DMS 273 (cell line): Measurements from ENCODE around the gene DAP3.

ENCODE experiments used
- DNase-seq: peaks from one replicate; lab custom pipeline; 2025; ENCODE audit not compliant: unreplicated experiment; lab: John Stamatoyannopoulos, UW

DAP3 gene

DNA sequence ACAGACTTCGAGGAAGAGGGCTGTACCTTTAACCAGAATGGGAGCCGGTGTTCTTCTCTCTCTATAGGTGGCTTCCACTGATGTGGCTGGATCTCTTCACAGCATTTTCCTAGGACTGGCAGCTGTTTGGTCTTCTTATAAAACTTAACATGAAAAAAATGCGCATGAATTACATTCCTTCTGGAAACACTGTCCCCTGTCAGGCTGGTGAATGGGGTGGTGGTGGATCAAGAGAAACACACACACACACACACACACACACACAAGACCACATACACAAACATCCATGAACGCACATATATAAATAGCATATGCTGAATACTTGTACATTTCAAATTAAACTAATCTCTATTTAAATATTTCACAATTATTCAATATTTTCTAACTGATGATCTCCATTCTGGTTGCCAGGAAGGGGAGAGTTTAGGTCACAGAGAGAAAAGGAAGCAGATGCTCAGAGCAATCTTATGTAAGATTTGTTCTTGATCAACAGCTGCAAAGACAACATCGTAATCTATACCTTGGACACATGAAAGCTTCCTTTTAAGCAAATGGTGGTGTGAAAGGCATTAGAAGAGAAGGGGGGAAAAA, 78.6 kb downstream of the DAP3 start:
- DNase-seq: peak; percentile 22

DNA sequence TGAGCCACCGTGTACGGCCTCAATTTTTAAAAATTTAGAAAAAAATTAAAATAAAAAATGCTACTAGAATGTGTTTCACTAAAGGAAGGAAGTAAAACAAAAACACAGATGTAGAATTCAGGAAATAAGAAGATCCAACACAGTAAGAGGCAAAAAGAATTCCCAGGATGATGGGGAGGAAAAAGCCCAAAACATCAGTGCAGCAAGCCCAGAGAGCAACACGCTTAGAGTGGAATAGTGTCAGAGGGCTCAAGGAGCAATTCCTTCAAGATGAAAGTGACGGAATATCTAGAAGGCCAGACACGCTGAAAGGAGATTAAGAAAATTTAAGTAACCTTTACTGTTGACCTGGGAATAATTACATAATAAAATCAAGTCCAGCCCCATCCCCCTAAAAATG, 80.4 kb downstream of the DAP3 start:
- DNase-seq: no peak

DNA sequence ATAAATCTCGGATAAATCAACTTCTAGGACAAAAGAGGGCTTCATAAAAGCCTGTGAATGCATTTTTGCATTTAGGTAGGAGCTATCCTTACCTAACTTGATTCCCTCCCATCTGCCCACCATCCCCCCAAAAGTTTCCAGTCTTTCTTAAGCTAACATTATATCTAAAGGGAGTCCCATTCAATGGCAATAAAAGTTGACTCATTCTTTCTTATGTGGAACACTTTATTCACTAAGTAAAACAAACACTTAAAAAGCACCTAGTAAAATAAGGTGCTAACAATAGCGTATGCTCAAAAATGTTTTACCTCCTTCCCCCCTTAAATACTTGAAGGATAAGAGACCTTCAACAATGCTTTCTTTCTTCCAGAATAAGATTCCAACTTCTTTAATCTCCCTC, 84.3 kb downstream of the DAP3 start:
- no peak for DNase-seq

DNA sequence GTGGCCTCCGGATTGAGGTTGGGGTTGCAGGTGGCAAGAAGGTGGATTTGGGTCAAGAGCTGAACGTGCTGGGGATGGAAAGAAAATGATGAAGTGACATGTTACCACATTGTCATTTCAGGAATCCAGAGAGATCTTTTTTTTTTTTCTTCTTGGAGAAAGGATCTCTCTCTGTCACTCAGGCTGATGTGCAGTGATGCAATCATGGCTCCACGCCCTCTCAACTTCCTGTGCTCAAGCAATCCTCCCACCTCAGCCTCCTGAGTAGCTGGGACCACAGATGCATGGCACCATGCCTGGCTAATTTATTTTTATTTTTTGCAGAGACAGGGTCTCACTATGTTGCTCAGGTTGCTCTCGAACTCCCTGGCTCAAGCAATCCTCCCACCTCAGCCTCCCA, 87.5 kb downstream of the DAP3 start:
- no peak for DNase-seq

DNA sequence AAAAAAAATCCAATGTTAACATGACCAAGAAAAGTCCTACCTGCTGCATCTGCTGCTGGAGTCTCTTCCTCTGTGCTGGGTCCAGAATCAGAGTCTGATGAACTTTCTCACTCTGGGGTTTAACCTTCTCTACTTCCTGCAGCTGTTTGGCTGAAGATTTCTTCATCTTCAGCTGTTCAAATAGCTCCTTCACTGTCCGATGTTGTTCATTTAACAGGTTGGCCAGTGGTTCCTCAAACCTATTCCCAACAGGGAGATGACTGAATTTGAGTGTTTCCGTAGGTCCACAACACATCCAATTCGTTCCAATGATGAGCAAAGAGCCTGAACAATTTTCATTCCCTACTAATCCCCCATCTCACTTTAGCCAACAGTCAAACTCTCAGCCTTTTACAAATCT, 88.7 kb downstream of the DAP3 start:
- no peak for DNase-seq
